ENCODE data around the gene IGF1R. TPM values are rescaled to one million over a fixed set of nuclear protein-coding genes. Genes with fewer than 3 reads are reported as not detected.

IGF1R gene
- total RNA-seq, 1 donor from 2014 or later: 23.5 TPM

GRCh38 chr15:98676586-98677270 lies 28.4 kb downstream of the IGF1R start:
- no peaks in the 10 kb centered on the region for H3K27me3 Mint-ChIP-seq (ENCODE audit: insufficient read depth, low read depth)
- no peak overlapping the region for H3K27ac ChIP-seq
- H3K9me3 Mint-ChIP-seq: peaks cover 4% of the 10 kb centered on the region
- DNase-seq (ENCODE audit: low spot score): no peak
- no peaks in the 10 kb centered on the region for H3K9me3 ChIP-seq (ENCODE audit: low read depth)
- no peak overlapping the region for H3K9ac ChIP-seq
- H4K20me1 ChIP-seq (ENCODE audit: low read depth): peaks cover 86% of the 10 kb centered on the region
- H3F3A ChIP-seq (ENCODE audit: low read depth): no peaks in the 10 kb centered on the region
- H3K4me2 ChIP-seq: no peak overlapping the region
- H3K4me1 ChIP-seq: no peaks in the 10 kb centered on the region
- no peak overlapping the region for H3K27ac Mint-ChIP-seq
- H3K36me3 Mint-ChIP-seq: peaks cover 23% of the 10 kb centered on the region
- H3K4me3 ChIP-seq: no peak overlapping the region
- no peaks in the 10 kb centered on the region for H3K27me3 ChIP-seq
- no peak overlapping the region for H3K4me3 Mint-ChIP-seq
- no peak overlapping the region for H2AFZ ChIP-seq (replicated peaks)
- TF ChIP-seq EZH2 (IDR thresholded peaks at IDR 0.05) (no peak), CTCF (IDR thresholded peaks at IDR 0.05) (no peak), EZH2phosphoT487 (IDR thresholded peaks at IDR 0.05) (no peak)
- no peaks in the 10 kb centered on the region for H3K36me3 ChIP-seq
- peaks cover 9% of the 10 kb centered on the region for H3K4me1 Mint-ChIP-seq
- peaks cover 100% of the 10 kb centered on the region for H3K79me2 ChIP-seq (ENCODE audit: low read depth)

- H3K36me3 ChIP-seq: no peaks in the 10 kb centered on the region
- no peak overlapping the region for H3K4me2 ChIP-seq
- H3K27ac Mint-ChIP-seq: peak overlapping the region; percentile 80
- H2AFZ ChIP-seq (replicated peaks): no peak overlapping the region
- H3K79me2 ChIP-seq (ENCODE audit: low read depth): peaks cover 100% of the 10 kb centered on the region
- no peak overlapping the region for H3K27ac ChIP-seq
- no peaks in the 10 kb centered on the region for H3K4me1 ChIP-seq
- no peak overlapping the region for H3K9ac ChIP-seq
- H3K4me3 Mint-ChIP-seq: no peak overlapping the region
- H3K36me3 Mint-ChIP-seq: peaks cover 29% of the 10 kb centered on the region
- no peaks in the 10 kb centered on the region for H3K27me3 ChIP-seq
- peaks cover 7% of the 10 kb centered on the region for H3K9me3 Mint-ChIP-seq
- TF ChIP-seq CTCF (IDR thresholded peaks at IDR 0.05) (no peak), EZH2 (IDR thresholded peaks at IDR 0.05) (no peak), EZH2phosphoT487 (IDR thresholded peaks at IDR 0.05) (no peak)
- H3K27me3 Mint-ChIP-seq (ENCODE audit: insufficient read depth, low read depth): no peaks in the 10 kb centered on the region
- no peaks in the 10 kb centered on the region for H3F3A ChIP-seq (ENCODE audit: low read depth)
- H4K20me1 ChIP-seq (ENCODE audit: low read depth): peaks cover 90% of the 10 kb centered on the region
- peaks cover 8% of the 10 kb centered on the region for H3K4me1 Mint-ChIP-seq
- no peaks in the 10 kb centered on the region for H3K9me3 ChIP-seq (ENCODE audit: low read depth)
- DNase-seq (ENCODE audit: low spot score): no peak
- no peak overlapping the region for H3K4me3 ChIP-seq
Measured at GRCh38 chr15:98677345-98678059, 29.2 kb downstream of the IGF1R start.

GRCh38 chr15:98678484-98678883 lies 30.1 kb downstream of the IGF1R start:
- Mint-ChIP-seq H3K27ac (no peak overlapping the region), H3K27me3 (ENCODE audit: insufficient read depth, low read depth) (no peaks in the 10 kb centered on the region), H3K4me3 (no peak overlapping the region), H3K36me3 (peaks cover 25% of the 10 kb centered on the region), H3K4me1 (peaks cover 7% of the 10 kb centered on the region), H3K9me3 (peaks cover 7% of the 10 kb centered on the region)
- Histone ChIP-seq H3K9ac (no peak overlapping the region), H3K27me3 (no peaks in the 10 kb centered on the region), H3F3A (ENCODE audit: low read depth) (no peaks in the 10 kb centered on the region), H3K4me1 (peaks cover 4% of the 10 kb centered on the region), H3K9me3 (ENCODE audit: low read depth) (no peaks in the 10 kb centered on the region), H3K4me2 (no peak overlapping the region), H3K4me3 (no peak overlapping the region), H4K20me1 (ENCODE audit: low read depth) (peaks cover 91% of the 10 kb centered on the region), H3K79me2 (ENCODE audit: low read depth) (peaks cover 100% of the 10 kb centered on the region), H2AFZ (replicated peaks) (no peak overlapping the region), H3K27ac (no peak overlapping the region), H3K36me3 (no peaks in the 10 kb centered on the region)
- DNase-seq (ENCODE audit: low spot score): no peak
- TF ChIP-seq EZH2phosphoT487 (IDR thresholded peaks at IDR 0.05) (no peak), EZH2 (IDR thresholded peaks at IDR 0.05) (no peak), CTCF (IDR thresholded peaks at IDR 0.05) (no peak)

All from neural progenitor cell (in vitro differentiated cells).